ENCODE measurements around the gene PORCN.

Gene PORCN

DNA sequence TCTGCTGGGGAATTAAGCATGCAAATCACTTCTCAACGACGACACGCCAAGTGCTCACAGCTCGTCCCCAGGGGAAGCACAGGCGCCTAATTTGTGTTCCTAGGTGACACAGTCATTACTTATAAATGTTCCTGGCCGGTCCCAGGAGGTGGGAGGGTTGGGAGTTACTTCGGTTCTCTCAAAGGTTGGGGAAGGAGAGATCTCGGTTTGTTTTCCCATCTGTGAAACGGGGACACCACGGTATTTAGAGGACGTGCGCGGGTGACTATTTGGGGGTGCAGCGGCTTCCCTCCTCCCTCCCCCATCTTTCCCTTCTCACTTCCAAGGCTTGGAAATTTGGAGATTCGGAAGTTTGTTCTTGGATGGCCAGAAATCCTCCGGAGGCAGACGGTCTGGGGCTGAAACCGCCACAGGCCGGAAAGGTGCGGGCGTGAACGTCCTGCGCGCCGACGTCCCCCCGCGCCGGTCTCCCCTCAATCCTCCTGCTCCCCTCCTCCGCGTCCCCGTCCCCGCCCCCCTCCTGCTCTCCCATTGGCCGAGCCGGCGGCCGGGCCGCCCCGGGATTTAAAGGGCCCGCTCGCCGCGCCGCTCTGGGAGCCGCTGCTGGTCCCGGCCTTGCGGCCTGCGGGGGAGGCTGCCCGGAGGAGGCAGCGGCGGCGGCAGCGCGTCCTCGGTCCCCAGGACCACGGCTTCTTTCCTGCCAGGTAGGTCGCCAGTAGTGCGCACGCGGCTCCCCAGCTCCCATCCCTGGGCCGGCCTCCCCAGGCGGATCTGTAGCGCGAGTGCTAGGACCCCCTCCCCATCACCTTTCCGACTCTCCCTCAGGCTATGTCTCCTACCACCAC, at the start of gene PORCN:
TSS of gene PORCN (plus strand) at position 593 of the 845 bp plus-strand sequence. CDS start 829 bp downstream, outside the sequence.
- peak; percentile 83 for DNase-seq (ENCODE audit: low spot score)

DNA sequence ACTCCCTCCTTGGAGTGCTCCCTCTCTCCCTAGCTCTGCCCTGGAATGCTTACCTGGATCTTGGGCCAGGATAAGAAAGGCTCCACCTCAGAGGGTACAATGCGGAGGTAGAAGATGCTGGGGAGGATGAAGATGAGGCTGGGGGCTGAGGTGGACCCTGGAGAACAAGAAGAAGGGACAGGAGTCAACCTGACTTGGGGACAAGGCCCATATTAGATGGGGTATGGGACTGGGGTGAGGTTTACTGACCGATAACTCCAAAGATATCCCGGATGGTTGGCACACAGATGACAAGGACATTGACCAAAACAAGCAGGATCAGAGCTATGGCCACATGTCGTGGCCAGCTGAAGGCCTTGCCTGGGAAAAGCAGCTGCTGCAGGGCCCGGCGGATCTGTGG, 49.3 kb upstream of the PORCN start:
- DNase-seq (ENCODE audit: low spot score) = no peak

DNA sequence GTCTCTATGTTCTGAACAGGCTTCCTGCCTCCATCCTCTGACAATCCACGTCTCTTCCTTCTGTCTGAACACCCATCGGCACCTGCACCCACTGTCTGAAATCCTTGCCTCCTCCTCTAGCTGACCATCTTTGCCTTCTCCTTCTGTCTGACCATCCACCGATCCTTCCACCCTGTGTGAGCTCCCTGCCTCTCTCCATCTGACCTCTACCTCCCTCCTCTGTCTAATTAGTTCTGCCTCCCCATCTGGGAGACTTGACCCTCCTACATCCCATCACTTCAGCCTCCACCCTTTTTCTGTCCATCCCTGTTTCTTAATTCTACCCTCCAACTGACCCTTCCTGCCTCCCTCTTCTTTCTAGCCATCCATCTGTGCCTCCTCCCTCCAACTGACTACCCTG, 48.8 kb upstream of the PORCN start:
- no peak for DNase-seq (ENCODE audit: low spot score)

DNA sequence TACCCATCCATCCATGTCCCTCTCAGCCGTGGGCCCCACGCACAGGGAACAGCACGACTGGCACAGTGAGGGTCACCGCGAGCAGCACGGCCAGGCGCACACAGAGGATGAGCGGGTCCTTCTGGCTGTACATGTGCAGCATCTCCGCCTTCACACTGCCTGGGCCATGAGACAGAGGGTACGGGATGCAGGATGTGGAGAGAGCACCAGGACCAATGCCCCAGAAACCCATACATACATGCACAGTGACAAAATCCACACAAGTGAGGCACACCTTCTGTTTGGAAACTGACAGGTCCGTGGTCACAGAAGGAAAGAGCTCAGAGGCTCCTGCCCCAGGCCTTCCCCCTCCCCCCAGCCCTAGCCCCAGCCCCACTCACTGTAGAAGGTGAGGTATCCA, 48.2 kb upstream of the PORCN start:
- DNase-seq (ENCODE audit: low spot score) = no peak

DNA sequence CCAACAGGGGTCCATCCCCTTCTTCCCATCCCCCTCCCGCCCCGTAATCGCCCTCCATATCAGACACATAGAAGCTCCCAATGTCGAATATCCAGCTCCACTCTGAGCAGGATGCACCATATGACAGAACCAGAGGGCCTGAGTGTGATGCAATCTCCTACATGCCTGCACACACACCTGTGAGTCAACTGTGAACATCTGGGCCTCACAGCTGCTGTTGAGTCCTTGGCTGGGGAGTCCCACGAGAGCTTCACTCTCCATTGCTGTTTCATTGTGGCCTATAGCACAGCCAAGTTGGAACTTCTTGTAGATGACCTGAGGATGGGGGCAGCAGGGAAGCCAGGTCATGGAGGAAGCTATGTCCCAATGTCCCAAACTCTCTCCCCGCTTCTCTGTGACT, 47.0 kb upstream of the PORCN start:
- DNase-seq (ENCODE audit: low spot score) = no peak

DNA sequence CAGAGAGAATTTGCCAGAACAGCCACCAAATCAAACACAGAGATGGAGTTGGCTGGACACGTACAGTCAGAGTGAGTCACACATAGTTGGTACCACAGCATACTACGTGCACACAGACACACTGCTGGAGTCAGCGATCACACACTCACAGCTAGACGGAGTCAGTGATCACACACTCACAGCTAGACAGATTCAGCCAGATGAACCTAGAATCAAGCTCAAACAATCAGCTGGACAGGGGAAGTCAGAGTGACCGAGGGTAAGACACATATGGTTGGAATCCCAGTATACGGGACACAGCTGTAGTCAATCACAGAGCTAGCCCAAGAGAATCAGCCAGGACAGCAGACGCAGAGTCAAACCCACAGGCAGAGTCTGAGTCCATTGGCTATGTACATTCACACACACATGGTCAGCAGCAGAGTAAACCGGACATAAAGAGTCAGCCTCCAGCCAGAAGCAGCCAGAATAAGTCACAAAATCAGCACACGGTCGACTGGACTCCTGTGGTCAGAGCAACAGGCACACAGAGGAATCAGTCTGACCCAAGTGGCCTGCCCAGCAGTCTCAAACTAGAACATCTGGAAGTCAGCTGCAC, 43.4 kb upstream of the PORCN start:
- peak; percentile 81 for DNase-seq (ENCODE audit: low spot score)

DNA sequence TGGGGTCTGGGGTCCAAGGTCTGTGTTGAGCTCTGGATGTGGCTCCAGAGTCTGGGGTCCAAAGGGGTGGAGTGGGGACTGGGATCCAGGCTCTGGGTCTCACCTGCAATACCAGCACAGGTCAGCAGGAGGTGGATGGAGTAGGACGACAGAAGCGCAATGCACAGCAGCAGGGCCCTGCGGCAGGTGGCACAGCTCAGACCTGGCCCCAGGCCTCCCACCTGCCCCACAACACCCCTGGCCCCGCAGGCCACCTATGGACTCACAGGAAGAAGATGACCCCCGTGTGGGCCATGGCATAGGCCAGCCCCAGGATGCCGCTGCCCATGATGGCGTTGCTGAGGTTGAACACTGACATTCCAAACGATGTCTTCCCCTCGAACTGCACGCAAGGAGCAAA, 42.1 kb upstream of the PORCN start:
- DNase-seq (ENCODE audit: low spot score) = no peak

DNA sequence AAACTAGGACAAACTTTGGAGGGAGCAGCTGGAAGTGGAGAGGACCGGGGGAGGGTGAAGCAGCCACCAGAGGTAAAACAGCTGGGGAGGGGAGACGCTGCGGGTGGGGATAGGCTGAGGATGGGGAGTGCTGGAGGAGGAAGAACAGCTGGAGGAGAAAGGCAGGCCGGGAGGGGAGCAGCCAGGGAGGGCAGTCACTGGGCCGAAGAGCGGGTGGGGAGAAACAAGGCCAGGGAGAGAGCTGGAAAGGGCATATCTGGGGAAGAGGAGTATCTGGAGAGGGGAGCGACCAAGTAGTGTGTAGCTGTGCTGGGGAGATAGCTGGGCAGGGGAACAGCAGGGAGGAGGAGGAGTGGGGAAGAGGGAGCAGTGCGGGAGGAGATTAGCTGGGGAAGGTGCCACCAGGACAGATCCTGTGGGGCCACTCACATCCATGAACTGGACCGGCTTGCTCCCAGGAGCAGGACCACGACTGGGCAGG, 41.5 kb upstream of the PORCN start:
- DNase-seq (ENCODE audit: low spot score) = no peak

DNA sequence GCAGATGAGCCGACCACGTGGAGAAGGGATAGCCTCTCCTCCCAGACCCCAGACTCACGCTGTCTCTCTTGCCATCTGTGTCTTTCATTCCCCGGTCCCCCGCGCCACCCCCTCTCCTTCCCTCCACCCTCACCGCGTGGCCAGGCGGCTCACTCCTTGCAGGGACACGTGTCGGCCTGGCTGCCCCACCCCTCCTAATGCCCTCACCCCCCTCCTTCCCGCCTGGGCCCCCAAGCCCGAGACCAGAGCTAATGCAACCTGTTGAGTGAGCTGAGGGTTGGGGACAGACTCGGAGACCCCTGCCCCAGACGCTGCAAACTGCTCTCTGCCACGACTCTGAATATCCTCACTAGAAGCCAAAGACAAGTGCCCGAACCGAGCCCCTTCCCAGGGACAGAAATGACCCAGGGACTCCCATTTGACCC, 40.5 kb upstream of the PORCN start:
- DNase-seq (ENCODE audit: low spot score) = no peak

DNA sequence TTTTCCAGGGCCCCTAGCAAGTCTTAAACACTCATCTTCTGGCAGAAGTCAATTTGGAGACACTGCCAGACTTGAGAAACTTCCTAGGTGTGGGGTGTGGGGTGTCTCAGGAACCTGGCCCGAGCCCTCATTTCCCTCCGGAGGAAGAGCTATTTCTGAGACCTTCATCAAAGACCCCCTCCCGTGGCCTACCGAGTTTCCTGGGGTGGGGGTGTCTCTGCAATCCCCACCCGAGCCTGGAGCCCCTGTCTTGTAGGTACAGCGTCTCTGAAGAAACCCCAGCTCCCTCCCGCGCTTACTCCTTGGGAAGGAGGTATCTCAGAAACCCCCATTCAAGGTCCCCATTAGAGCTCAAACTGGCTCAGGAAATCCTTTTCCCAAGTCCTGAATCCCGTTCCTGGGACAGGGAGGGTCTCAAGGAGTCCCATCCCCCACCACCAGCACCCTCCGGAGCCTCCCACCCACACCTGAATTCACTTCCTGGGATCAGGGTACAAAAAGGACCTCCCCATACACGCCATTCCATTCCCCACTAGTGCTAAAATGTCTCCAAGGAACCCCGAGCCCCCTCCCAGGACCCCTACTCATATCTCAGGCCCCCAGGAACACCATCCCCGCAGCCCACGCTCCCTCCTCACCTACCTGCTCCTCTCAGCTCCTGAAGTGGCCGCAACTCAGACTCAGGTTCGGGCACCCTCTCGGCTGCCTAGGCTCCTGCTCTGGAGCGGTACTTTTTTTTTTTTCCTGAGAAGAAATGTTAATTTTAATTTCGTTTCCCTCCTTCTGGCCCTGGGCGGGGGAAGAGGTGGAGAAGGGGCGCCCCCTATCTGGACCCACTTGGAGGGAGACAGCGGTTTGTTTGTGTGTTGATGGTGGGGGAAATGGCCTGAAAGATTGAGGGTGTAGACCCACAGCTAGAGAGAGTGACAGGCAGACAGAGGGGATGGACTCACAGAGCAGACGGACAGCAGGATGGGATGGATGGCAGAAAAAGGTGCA, 39.8 kb upstream of the PORCN start:
- DNase-seq (ENCODE audit: low spot score) = no peak

DNA sequence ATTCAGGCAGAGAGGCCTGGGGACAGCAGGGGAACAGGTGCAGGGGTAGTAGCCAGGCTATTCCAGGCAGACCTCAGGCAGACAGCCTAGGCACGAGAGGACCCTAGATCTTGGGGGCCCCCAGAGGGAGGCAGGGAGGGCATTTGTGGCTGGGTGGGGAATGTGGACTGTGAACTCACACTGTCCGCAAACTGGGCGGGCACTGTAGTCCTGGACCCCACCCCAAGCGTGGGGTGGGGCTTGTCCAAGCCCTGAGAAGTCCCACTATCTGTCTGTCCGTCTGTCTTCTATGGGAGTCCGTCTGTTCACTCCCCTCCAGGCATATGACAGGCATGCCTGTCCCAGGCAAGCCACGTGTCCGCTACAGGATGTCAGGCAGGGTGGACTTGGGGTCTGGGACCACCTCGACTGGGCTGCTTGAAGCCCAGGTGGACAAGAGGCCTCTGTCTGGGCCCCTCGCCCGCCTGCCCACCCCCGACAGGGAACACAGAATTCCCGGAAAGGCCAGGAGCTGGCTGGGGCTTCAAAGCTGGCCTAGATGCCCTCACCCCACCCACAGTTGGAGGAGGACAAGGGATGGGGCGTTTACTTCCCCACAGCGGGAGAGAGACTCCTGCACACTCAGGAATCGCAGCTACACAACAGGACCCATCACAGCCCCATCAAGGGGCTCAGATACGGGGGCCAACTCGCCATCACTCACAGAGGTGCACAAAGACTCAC, 38.5 kb upstream of the PORCN start, which contains the start of gene SLC38A5:
TSS of gene SLC38A5 (minus strand) at position 151 of the 723 bp plus-strand sequence. CDS start 2,336 bp downstream, outside the sequence.
- no peak for DNase-seq (ENCODE audit: low spot score)

DNA sequence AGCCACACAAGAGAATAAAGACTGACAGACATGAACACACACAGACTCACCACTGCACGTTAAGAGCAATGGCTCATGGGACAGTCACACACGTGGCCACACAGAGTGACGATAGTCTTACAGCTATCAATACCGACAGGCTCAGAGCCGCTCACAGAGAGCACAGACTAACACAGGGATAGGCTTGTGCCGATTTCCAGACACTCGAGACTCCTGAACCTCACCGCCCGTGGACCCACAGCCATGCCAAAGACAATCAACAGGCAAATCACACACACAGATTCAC, 38.0 kb upstream of the PORCN start:
- no peak for DNase-seq (ENCODE audit: low spot score)

DNA sequence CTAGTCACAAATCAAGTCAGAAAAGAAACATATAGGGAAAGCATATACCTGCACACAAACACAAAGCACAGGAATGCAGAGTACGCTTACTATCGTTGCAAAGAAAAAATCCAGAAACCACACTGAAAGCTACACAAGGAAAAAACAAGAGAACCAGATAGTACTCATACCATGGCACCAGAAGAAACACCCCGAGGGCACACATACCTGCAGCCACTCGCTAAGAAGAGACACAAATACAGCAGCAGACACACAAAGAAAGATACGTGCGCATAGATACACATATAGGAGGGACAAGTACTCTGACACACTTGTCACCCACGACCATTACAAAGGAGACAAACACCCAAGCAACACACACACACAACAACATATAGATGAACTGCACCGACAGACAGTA, 37.3 kb upstream of the PORCN start:
- no peak for DNase-seq (ENCODE audit: low spot score)

DNA sequence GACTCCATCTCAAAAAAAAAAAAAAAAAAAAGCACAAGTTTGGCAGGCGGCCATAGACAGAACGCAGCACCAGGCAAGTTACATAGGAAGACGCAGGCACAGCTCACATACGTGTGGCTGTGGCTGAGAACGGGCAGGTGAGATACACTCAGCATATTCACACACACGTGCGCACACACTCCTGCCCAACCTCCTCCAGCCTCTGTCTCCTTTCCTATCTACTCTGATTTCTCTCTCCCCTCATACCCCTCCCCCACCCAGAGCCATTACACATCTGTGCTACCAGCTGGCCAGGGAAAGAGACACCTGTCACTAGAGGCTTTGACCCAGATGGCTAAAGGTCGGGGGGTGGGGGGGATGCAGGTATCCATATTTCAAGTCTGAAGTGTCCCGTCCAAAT, 36.6 kb upstream of the PORCN start:
- no peak for DNase-seq (ENCODE audit: low spot score)

DNA sequence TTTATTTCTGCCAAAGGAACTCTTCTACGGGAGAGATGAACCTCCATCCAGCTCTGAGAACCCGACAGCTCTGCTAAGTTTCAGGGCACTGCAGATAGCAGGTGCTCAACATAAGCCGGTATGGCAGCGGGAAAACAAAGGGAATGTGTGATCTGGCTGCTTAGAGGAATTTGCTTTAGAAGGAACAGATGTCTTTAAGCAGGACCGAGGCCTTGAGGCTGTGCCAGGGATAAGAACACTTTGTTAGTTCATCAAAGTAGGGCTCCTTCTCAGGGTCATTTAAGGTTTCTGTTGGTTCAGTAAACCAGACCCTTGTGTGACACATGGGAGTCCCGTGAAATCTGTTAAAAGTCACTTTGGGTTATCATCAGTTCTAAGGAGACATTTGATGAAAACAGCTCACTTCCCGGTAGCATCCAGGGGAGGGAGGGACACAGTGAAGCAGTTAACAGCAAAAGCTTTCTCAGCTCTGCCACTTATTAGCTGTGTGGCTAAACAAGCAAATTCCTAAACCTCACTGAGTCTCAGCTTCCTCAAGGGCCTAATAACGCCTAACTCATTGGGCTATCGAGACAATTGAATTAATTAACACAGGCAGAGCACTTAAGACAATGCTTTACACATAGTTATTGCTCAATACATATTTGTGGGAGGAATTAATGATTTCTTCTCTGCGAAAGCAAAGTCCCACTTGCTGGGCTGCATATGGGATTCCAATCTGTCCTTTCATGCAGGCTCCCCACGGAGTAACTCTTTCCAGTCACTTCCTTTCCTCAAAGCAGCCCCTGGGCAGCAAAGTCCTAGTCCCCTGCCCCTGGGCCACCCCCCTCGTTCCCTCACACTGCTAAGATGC, 35.7 kb upstream of the PORCN start:
- DNase-seq (ENCODE audit: low spot score) = no peak

DNA sequence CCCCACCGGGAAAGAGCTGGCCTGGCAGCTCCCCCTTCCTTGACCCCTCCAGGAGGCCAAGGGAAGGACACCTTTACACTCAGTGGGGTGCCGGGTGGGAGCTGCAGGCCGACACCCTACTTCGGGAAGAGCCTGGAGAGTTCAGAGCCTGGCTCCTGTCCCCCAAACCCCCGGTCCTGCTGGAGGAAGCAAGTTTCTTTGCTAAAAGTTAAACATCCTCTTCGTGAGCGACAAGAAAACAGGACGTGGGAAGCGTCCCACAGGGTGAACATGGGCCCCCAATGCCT, 35.1 kb upstream of the PORCN start:
- no peak for DNase-seq (ENCODE audit: low spot score)

DNA sequence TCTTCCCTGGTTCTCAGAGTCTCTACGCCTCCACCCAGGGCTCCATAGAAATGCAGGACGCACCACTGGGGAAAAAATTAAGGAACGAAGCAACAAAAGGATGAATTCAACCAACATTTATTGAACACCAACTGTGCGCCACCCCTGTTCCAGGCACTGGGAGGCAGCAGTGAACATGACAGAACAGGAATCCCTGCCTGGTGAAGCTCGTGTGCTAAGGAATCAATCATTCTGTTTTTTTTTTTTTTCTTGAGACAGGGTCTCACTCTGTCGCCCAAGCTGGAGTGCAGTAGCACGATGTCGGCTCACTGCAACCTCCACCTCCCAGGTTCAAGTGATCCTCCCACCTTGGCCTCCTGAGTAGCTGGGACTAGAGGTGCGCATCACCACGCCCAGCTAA, 34.7 kb upstream of the PORCN start:
- DNase-seq (ENCODE audit: low spot score) = no peak

DNA sequence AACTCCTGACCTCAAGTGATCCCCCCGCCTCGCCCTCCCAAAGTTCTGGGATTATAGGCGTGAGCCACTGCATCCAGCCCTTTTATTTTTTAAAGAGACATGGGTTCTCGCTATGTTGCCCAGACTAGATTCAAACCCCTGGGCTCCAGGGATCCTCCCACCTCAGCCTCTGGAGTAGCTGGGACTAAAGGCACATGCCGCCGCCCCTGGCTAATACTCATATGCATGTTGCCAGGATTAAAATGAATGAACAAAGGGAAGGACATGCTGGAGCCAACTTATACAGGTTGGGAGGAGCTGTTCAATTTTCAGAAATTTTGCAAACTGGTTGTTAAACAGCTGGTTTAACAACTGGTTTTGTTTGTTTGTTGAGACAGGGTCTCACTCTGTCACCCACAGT, 34.2 kb upstream of the PORCN start:
- no peak for DNase-seq (ENCODE audit: low spot score)

DNA sequence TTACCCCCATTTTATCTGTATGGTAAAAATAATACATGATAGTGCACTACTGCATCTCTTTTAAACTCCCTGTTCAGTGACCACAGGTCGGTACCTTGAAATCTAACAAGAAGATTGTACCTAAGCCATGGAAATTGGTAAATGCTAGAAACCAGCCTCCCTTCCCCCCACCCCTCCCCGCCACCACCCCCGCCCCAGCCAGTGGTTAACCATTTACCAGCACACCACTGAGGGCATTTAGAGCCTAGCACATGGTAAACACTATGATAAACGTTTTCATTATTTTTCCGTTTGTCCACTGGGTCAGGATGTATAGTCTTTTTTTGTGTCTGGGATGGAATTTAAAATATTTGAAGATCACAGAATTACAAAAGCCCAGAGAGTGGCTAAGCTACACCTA, 33.5 kb upstream of the PORCN start:
- DNase-seq (ENCODE audit: low spot score) = no peak

DNA sequence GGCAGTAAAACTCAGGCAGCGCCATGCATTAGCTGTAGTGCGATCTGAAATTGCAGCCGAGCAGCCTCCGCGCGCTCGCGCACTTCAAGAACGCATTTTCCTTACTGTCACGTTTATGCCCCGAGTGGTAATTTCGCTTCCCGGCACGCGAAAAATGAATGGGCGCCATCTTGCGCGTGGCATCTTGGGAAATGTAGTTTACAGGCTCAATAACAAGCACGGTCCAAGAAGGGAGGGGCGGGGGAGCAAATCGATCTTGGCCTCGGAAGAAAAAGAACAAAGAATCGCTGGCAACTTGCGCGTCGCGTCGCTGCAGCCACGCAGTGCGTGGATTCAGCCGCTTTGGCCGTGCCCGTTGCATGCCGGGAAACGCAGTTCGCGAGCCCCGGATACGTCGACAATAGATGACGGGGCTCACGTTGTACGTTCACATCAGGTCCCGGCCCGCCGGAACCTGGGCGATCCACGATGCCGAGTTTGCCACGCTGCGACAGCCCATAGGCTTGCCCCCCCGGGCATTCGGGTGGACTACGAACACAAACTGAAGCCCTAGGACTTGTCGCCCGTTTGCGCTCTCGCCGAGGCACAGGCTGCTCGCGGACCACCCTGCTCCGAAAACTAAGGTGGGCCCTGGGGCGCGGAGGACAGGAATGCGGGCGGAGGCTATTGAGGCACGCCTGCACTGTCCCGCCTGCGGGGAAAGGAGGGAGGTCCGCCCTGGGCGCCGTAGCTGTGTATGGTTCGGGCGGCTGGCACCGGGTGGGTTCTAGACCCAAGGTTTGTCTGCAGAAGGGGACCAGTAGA, 32.8 kb upstream of the PORCN start, which contains the start of gene FTSJ1:
TSS of gene FTSJ1 (plus strand) at position 426 of the 804 bp plus-strand sequence. CDS start 1,849 bp downstream, outside the sequence.
- DNase-seq (ENCODE audit: low spot score) = peak; percentile 74

Data from AG08395 (cell line).